Liver (tissue), 3 donors: ENCODE measurements around the gene SORCS2.

Source experiments
- HNF4G ChIP-seq: IDR thresholded peaks from 2 replicates; pipeline ENCODE4 v1.6.1; 2016; ENCODE audit warnings: antibody characterized with exemption
- RXRA ChIP-seq, 2 donors: IDR thresholded peaks; 2 replicates each; pipeline ENCODE4 v1.6.1; 2017 to 2018; ENCODE audit warnings: antibody characterized with exemption in 2 of 2, mild to moderate bottlenecking in 1 of 2
- TF ChIP-seq, protein P1 (sequence below): fragments of 150-350 bp; IDR thresholded peaks from 2 replicates; pipeline ENCODE4 v1.5.1; 2017; ENCODE audit warnings: improper control_type of control experiment, low read depth, low read length; ENCODE audit not compliant: missing input control
- TF ChIP-seq, protein P2 (sequence below): IDR thresholded peaks from 2 replicates; pipeline ENCODE4 v1.6.1; 2016; ENCODE audit warnings: antibody characterized with exemption
- donor health status: healthy.
- donor health status: healthy.

GRCh38 chr4:7699031-7699430 is 506.7 kb downstream of the SORCS2 start:
- TF ChIP-seq RXRA (IDR thresholded peaks at IDR 0.05) (no peak), HNF4G (no peak)
- TF ChIP-seq, protein P1, sequence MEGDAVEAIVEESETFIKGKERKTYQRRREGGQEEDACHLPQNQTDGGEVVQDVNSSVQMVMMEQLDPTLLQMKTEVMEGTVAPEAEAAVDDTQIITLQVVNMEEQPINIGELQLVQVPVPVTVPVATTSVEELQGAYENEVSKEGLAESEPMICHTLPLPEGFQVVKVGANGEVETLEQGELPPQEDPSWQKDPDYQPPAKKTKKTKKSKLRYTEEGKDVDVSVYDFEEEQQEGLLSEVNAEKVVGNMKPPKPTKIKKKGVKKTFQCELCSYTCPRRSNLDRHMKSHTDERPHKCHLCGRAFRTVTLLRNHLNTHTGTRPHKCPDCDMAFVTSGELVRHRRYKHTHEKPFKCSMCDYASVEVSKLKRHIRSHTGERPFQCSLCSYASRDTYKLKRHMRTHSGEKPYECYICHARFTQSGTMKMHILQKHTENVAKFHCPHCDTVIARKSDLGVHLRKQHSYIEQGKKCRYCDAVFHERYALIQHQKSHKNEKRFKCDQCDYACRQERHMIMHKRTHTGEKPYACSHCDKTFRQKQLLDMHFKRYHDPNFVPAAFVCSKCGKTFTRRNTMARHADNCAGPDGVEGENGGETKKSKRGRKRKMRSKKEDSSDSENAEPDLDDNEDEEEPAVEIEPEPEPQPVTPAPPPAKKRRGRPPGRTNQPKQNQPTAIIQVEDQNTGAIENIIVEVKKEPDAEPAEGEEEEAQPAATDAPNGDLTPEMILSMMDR = no peak
- TF ChIP-seq, protein P2, sequence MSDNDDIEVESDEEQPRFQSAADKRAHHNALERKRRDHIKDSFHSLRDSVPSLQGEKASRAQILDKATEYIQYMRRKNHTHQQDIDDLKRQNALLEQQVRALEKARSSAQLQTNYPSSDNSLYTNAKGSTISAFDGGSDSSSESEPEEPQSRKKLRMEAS = no peak
